ENCODE results near the gene DNAJC7.

DNA sequence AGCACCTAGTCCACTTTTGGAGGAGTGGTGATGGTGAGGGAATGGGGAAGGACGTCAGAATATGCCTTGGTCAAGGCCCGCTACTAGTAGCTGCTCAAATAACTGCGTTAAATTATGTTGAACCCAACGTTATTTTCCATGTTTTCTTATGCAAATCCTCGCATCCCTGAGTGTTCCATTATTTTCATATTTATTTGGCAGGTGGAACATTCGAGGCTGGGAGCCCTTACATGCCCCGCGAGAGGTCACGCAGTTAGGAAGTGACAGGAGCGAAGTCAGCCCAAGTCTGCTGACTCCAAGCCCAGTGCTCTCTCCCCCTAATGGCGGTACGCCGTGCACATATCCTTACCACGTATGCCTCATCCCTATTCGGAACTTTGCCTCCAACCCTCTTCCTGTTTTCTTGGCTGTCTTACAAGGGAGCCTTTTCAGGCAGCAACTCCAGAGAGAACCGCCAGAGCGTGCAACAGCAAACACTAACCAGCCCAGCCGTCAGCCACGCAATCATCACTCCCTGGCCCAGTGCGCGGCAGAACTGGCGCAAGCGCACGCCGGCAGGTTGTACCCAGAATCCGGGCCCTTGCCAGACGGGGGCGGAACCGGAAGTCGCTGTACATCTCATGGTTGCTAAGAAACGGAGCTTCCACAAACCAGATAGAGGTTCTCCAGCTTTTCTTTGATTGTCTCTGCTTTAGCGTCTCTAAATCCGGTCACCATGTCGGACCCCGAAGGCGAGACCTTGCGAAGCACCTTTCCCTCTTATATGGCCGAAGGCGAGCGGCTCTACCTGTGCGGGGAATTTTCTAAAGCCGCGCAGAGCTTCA, 87.0 kb downstream of the DNAJC7 start, which contains the start of gene ODAD4:
- TF ChIP-seq CTCF (IDR thresholded peaks at IDR 0.05; ENCODE audit: low read length) (peak; percentile 59), EZH2 (optimal IDR thresholded peaks at IDR 0.05; ENCODE audit: low read depth, low read length) (no peak)
